Spleen (tissue), 7 donors: ENCODE data around the gene ACTR1B.

Source experiments
- CTCF ChIP-seq, 11 experiments: fragments of 200-600 bp in 7 of 11; fragments of 450-650 bp in 4 of 11; sonication (generic) in 4 of 11; IDR thresholded peaks in 8 of 11; conservative IDR thresholded peaks in 3 of 11; 1 replicate in 7 of 11; 2 replicates in 4 of 11; pipeline versions ENCODE4 v1.4.0 to v1.8.0; 2016 to 2021; ENCODE audit warnings: antibody characterized with exemption in 11 of 11, inconsistent platforms in 4 of 11, mild to moderate bottlenecking in 1 of 11
- POLR2AphosphoS5 ChIP-seq, 3 donors: sonication (generic); formaldehyde crosslinking; IDR thresholded peaks; one replicate each; pipeline ENCODE4 v1.5.1; 2017; ENCODE audit warnings: antibody characterized with exemption in 3 of 3
- donor health status: DM: no; HTN: no; CAD: no; lungs with moderate emphysema.
- donor health status: DM: no; HTN: no; CAD: no.
- donor health status: DM: no; HTN: no; CAD: no.

- TF ChIP-seq CTCF (IDR thresholded peaks at IDR 0.05 in 8 of 11, conservative IDR thresholded peaks at IDR 0.05 in 3 of 11) = no peak
- no peak for TF ChIP-seq POLR2AphosphoS5 (IDR thresholded peaks at IDR 0.05)
Measured at GRCh38 chr2:97707362-97708047, 43.7 kb upstream of the ACTR1B start.
